IMR-90 (cell line): ENCODE data around the gene MT1E. TPM values are rescaled to one million over a fixed set of nuclear protein-coding genes. Genes with fewer than 3 reads are reported as not detected.

Experiments used
- ATAC-seq: fragments of 200-7000 bp; cut with Tn5 transposase; 2 replicates; pipeline ENCODE4 v1.9.1; 2020; ENCODE audit warnings: low read depth, mild to moderate bottlenecking, moderate library complexity
- BruUV-seq: library from RNA; stranded (reverse); fragments of 400-500 nt; replicated peaks from 2 replicates; lab custom pipeline; 2021; lab: Mats Ljungman, UMichigan
- CTCF ChIA-PET: fragments of 300-600 bp; formaldehyde crosslinking; extraction: SDS; loops from one replicate; lab custom pipeline; 2021; ENCODE audit warnings: antibody characterized with exemption; lab: Yijun Ruan, JAX
- POLR2A ChIA-PET: fragments of 300-600 bp; sonication (Branson Sonifier 250); formaldehyde crosslinking; loops from one replicate; lab custom pipeline; 2022; ENCODE audit warnings: antibody characterized with exemption; ENCODE audit not compliant: unreplicated experiment; lab: Charles Lee
- DNase-seq: peaks from one replicate; pipeline ENCODE4 v3.0.0; 2013
- H2AFZ ChIP-seq: replicated peaks from 2 replicates; pipeline ENCODE3; 2013; ENCODE audit warnings: low read length, mild to moderate bottlenecking; ENCODE audit not compliant: poor library complexity
- H2AK5ac ChIP-seq: 2 replicates; pipeline ENCODE4 v1.6.1; 2013; ENCODE audit warnings: low read depth, low read length, inconsistent platforms
- H2AK9ac ChIP-seq: replicated peaks from 2 replicates; pipeline ENCODE3; 2013; ENCODE audit warnings: mild to moderate bottlenecking, low read depth, low read length, moderate library complexity; ENCODE audit not compliant: poor library complexity
- H2BK120ac ChIP-seq: 2 replicates; pipeline ENCODE4 v1.6.1; 2013; ENCODE audit warnings: low read depth, low read length, inconsistent platforms
- H2BK15ac ChIP-seq: 3 replicates; pipeline ENCODE4 v1.6.1; 2013; ENCODE audit warnings: low read depth, low read length, inconsistent platforms
- H2BK20ac ChIP-seq: 2 replicates; pipeline ENCODE4 v1.6.1; 2013; ENCODE audit warnings: low read depth, mild to moderate bottlenecking, inconsistent platforms, low read length, moderate library complexity
- H2BK5ac ChIP-seq: 2 replicates; pipeline ENCODE4 v1.6.1; 2013; ENCODE audit warnings: mild to moderate bottlenecking, low read depth, low read length, inconsistent platforms; ENCODE audit not compliant: poor library complexity, severe bottlenecking
- H3K14ac ChIP-seq: replicated peaks from 2 replicates; pipeline ENCODE4 v1.6.1; 2013; ENCODE audit warnings: low read depth, low read length, inconsistent platforms
- H3K18ac ChIP-seq: 2 replicates; pipeline ENCODE4 v1.6.1; 2013; ENCODE audit warnings: low read depth, low read length, control low read depth
- H3K23ac ChIP-seq: 2 replicates; pipeline ENCODE4 v1.6.1; 2013; ENCODE audit warnings: low read depth, low read length, inconsistent platforms
- H3K27ac ChIP-seq: 2 replicates; pipeline ENCODE4 v1.5.1; 2013; ENCODE audit warnings: mild to moderate bottlenecking, control low read depth, low read length; ENCODE audit not compliant: insufficient read depth
- H3K27me3 ChIP-seq: 2 replicates; pipeline ENCODE4 v1.6.1; 2013; ENCODE audit warnings: low read length; ENCODE audit not compliant: control insufficient read depth, insufficient read depth
- H3K36me3 ChIP-seq: 2 replicates; pipeline ENCODE4 v1.6.1; 2013; ENCODE audit warnings: low read length, mixed read lengths; ENCODE audit not compliant: control insufficient read depth, insufficient read depth
- H3K4ac ChIP-seq: 2 replicates; pipeline ENCODE4 v1.6.1; 2013; ENCODE audit warnings: low read depth, low read length, inconsistent platforms
- H3K4me1 ChIP-seq: 2 replicates; pipeline ENCODE4 v1.6.1; 2013; ENCODE audit warnings: low read length, mixed read lengths; ENCODE audit not compliant: control insufficient read depth, insufficient read depth
- H3K4me2 ChIP-seq: 2 replicates; pipeline ENCODE4 v1.6.1; 2013; ENCODE audit warnings: low read depth, mild to moderate bottlenecking, control low read depth, low read length, moderate library complexity
- H3K4me3 ChIP-seq: 2 replicates; pipeline ENCODE4 v1.5.1; 2013; ENCODE audit warnings: low read depth, mild to moderate bottlenecking, control low read depth, low read length, moderate library complexity; ENCODE audit not compliant: insufficient read depth
- H3K56ac ChIP-seq: 2 replicates; pipeline ENCODE4 v1.6.1; 2013; ENCODE audit warnings: low read length, inconsistent platforms; ENCODE audit not compliant: insufficient read depth; ENCODE audit errors: extremely low read depth
- H3K79me1 ChIP-seq, 2 experiments: 2 replicates each; pipeline ENCODE4 v1.6.1; 2013; ENCODE audit warnings: low read length in 2 of 2, inconsistent platforms in 1 of 2, low read depth in 1 of 2
- H3K9ac ChIP-seq: 2 replicates; pipeline ENCODE4 v1.6.1; 2013; ENCODE audit warnings: low read depth, low read length, control low read depth
- H3K9me1 ChIP-seq: 2 replicates; pipeline ENCODE4 v1.6.1; 2013; ENCODE audit warnings: low read length, inconsistent platforms; ENCODE audit not compliant: insufficient read depth
- H3K9me3 ChIP-seq: 2 replicates; pipeline ENCODE4 v1.6.1; 2013; ENCODE audit warnings: low read length; ENCODE audit not compliant: control insufficient read depth, insufficient read depth
- H4K20me1 ChIP-seq: 2 replicates; pipeline ENCODE4 v1.6.1; 2013; ENCODE audit warnings: low read length, inconsistent platforms; ENCODE audit not compliant: insufficient read depth
- H4K5ac ChIP-seq: 2 replicates; pipeline ENCODE4 v1.6.1; 2013; ENCODE audit warnings: mild to moderate bottlenecking, low read depth, low read length, control low read depth
- H4K8ac ChIP-seq, 2 experiments: 2 replicates each; pipeline ENCODE4 v1.6.1; 2013; ENCODE audit warnings: low read depth in 2 of 2, low read length in 2 of 2, control low read depth in 1 of 2, inconsistent platforms in 1 of 2
- H4K91ac ChIP-seq: 2 replicates; pipeline ENCODE4 v1.6.1; 2013; ENCODE audit warnings: low read depth, low read length, inconsistent platforms; ENCODE audit not compliant: insufficient read depth
- BHLHE40 ChIP-seq: fragments of 150-350 bp; IDR thresholded peaks from 2 replicates; pipeline ENCODE4 v1.6.1; 2016; ENCODE audit warnings: mild to moderate bottlenecking, low read depth, low read length
- CEBPB ChIP-seq: IDR thresholded peaks from 2 replicates; pipeline ENCODE4 v1.6.1; 2012; ENCODE audit warnings: low read depth, low read length, improper control_type of control experiment
- CHD1 ChIP-seq: IDR thresholded peaks from 2 replicates; pipeline ENCODE4 v1.6.1; 2012; ENCODE audit warnings: low read depth, low read length, improper control_type of control experiment
- ELK1 ChIP-seq: fragments of 150-350 bp; IDR thresholded peaks from 2 replicates; pipeline ENCODE4 v1.6.1; 2016; ENCODE audit warnings: low read depth, mild to moderate bottlenecking, low read length, moderate library complexity, borderline replicate concordance
- FOS ChIP-seq: fragments of 150-350 bp; IDR thresholded peaks from 2 replicates; pipeline ENCODE4 v1.6.1; 2016; ENCODE audit warnings: low read depth, low read length
- MAFK ChIP-seq: IDR thresholded peaks from 2 replicates; pipeline ENCODE4 v1.6.1; 2012; ENCODE audit warnings: low read depth, low read length, improper control_type of control experiment
- MAZ ChIP-seq: IDR thresholded peaks from 2 replicates; pipeline ENCODE4 v1.6.1; 2012; ENCODE audit warnings: low read depth, mild to moderate bottlenecking, low read length, improper control_type of control experiment, moderate library complexity, borderline replicate concordance
- MXI1 ChIP-seq: IDR thresholded peaks from 2 replicates; pipeline ENCODE4 v1.6.1; 2012; ENCODE audit warnings: low read depth, mild to moderate bottlenecking, low read length, moderate library complexity, borderline replicate concordance
- NFE2L2 ChIP-seq: fragments of 150-350 bp; IDR thresholded peaks from 2 replicates; pipeline ENCODE4 v1.6.1; 2016; ENCODE audit warnings: low read depth, mild to moderate bottlenecking, low read length
- POLR2A ChIP-seq: IDR thresholded peaks from 2 replicates; pipeline ENCODE4 v1.6.1; 2012; ENCODE audit warnings: mild to moderate bottlenecking, low read depth, low read length
- RAD21 ChIP-seq: IDR thresholded peaks from 2 replicates; pipeline ENCODE4 v1.6.1; 2012; ENCODE audit warnings: low read length, improper control_type of control experiment
- RCOR1 ChIP-seq: IDR thresholded peaks from 2 replicates; pipeline ENCODE4 v1.6.1; 2012; ENCODE audit warnings: mild to moderate bottlenecking, low read length, improper control_type of control experiment; ENCODE audit not compliant: insufficient replicate concordance
- RFX5 ChIP-seq: IDR thresholded peaks from 2 replicates; pipeline ENCODE4 v1.8.0; 2012; ENCODE audit warnings: low read depth, mild to moderate bottlenecking, low read length, moderate library complexity
- USF2 ChIP-seq: fragments of 150-350 bp; IDR thresholded peaks from 2 replicates; pipeline ENCODE4 v1.6.1; 2017; ENCODE audit warnings: mild to moderate bottlenecking, antibody characterized with exemption, low read length, low read depth
- WGBS, 2 experiments: methylation state at CpG; one replicate each; pipeline versions ENCODE4 v1.1.5 to v1.1.7; 2013; ENCODE audit warnings: missing lambda C conversion rate in 2 of 2; ENCODE audit not compliant: insufficient read length in 1 of 2; ENCODE audit errors: extremely low coverage in 2 of 2; 5-methylcytosine and 5-hydroxymethylcytosine counted together
- dilution Hi-C: fragments of 300-500 bp; cut with HindIII; formaldehyde crosslinking; loops from one replicate; pipeline ENCODE4 v1.14.3; 2018; ENCODE audit warnings: low sequenced_read_pairs; ENCODE audit not compliant: unreplicated experiment
- in situ Hi-C: fragments of 300-500 bp; cut with MboI; formaldehyde crosslinking; loops from 3 replicates; pipeline ENCODE4 v1.14.3; 2019; ENCODE audit warnings: low sequenced_read_pairs, inconsistent platforms, mixed read lengths
- intact Hi-C: fragments of 100-400 bp; cut with micrococcal nuclease; formaldehyde crosslinking; loops from 2 replicates; pipeline ENCODE4 v1.10.0; 2022
- polyA plus RNA-seq, 3 experiments: library from polyadenylated mRNA; depleted of rRNA; stranded (reverse); fragments of >200 nt; gene quantifications; 2 replicates each; pipeline ENCODE4 v1.2.3, GENCODE V29; 2012; ENCODE audit warnings: low replicate concordance in 1 of 3
- total RNA-seq: library from RNA; depleted of rRNA; stranded (reverse); fragments of >200 nt; gene quantifications from 2 replicates; pipeline ENCODE4 v1.2.3, GENCODE V29; 2012
- TF ChIP-seq, protein P1 (sequence below): conservative IDR thresholded peaks from 2 replicates; pipeline ENCODE4 v1.5.1; 2012; ENCODE audit warnings: mild to moderate bottlenecking, low read depth, low read length, improper control_type of control experiment

MT1E gene
- total and polyA plus RNA-seq, 2 of the 4 experiments (the other 2 are of a cell fraction), result 137 to 821 TPM

DNA sequence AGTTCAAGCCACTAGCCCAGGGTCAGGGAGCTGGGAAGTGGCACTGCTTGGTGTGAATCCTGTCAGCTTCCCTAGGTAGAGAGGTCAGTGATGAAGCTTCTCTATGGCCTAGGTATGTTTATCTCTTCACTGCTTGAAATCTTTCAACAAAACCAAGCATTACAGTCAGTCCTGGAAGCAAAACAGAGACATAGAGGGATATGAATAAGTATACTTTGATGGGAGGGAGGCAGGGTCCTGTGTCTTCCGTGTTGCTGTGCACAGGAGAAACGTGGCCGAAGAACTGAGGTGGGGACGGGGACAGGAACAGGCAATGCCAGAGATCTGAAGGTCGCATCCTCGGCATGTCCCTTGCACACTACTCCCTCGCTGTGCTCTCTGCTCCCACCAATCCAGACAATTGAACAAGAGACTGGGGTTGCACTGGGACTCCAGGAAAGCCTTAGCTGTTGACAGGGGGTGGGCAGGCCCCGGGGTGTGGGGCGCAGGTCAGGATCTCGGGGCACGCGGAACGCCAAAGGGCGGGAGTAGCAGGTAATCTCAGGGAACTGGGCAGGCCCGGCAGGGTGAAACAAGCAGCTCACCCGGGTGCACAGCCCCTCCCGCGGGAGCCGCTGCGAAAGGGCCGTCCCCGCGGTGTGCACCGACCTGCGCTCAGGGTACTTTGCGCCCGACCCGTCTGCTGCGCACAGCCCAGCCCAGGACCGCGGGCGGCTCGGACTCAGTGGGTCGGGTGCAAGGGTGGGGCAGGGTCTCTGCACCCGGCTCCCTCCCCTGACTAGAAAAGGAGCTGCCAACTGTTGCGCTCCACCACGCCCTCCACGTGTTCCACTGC lies 43.6 kb downstream of the MT1E start, which contains the start of gene MT1H:
TSS of gene MT1H (plus strand) at position 810 of the 835 bp plus-strand sequence. CDS start 71 bp downstream, outside the sequence.
- Histone ChIP-seq H3K56ac (no peak within 1 kb of the TSS), H4K91ac (no peak within 1 kb of the TSS), H3K4me3 (no peak within 1 kb of the TSS), H2BK15ac (no peak within 1 kb of the TSS), H4K20me1 (peaks cover 4% of the 10 kb centered on the region; the same call in 1 of the 2 replicates), H3K9ac (no peak within 1 kb of the TSS), H3K9me3 (no peaks in the 10 kb centered on the region), H2AK5ac (no peak within 1 kb of the TSS; the same call in 1 of the 2 replicates), H3K27me3 (peaks cover 60% of the 10 kb centered on the region), H3K4me2 (no peak within 1 kb of the TSS), H4K5ac (no peak within 1 kb of the TSS), H3K27ac (no peak within 1 kb of the TSS), H2BK20ac (no peak within 1 kb of the TSS), H3K18ac (no peak within 1 kb of the TSS), H3K79me1 (no peaks in the 10 kb centered on the region), H3K4me1 (peaks cover 13% of the 10 kb centered on the region), H4K8ac (no peak within 1 kb of the TSS), H3K14ac (no peak within 1 kb of the TSS), H2BK5ac (no peak within 1 kb of the TSS), H2AFZ (no peak within 1 kb of the TSS), H3K36me3 (no peaks in the 10 kb centered on the region), H2BK120ac (no peak within 1 kb of the TSS), H2AK9ac (no peak within 1 kb of the TSS), H3K23ac (no peak within 1 kb of the TSS), H3K4ac (no peak within 1 kb of the TSS), H3K9me1 (peaks cover 5% of the 10 kb centered on the region)
- POLR2A ChIA-PET, result no interaction called here
- no peak for DNase-seq
- intact Hi-C loops, result no loop called here
- no TSS peak for BruUV-seq
- CTCF ChIA-PET, result no interaction called here
- no peak for ATAC-seq
- dilution Hi-C loops, result no loop called here
- WGBS, 2 experiments, result 28% methylated on average over 28 of the region's 38 CpGs; no CpG with 5 or more reads in 1 of the 2 experiments
- in situ Hi-C loops, result no loop called here
- TF ChIP-seq NFE2L2 (no peak), POLR2A (no peak), MXI1 (no peak), USF2 (no peak), RCOR1 (no peak), CEBPB (no peak), MAZ (no peak), FOS (no peak), RFX5 (no peak), BHLHE40 (no peak), RAD21 (no peak), CHD1 (no peak), ELK1 (no peak), MAFK (no peak)
- TF ChIP-seq, protein P1, sequence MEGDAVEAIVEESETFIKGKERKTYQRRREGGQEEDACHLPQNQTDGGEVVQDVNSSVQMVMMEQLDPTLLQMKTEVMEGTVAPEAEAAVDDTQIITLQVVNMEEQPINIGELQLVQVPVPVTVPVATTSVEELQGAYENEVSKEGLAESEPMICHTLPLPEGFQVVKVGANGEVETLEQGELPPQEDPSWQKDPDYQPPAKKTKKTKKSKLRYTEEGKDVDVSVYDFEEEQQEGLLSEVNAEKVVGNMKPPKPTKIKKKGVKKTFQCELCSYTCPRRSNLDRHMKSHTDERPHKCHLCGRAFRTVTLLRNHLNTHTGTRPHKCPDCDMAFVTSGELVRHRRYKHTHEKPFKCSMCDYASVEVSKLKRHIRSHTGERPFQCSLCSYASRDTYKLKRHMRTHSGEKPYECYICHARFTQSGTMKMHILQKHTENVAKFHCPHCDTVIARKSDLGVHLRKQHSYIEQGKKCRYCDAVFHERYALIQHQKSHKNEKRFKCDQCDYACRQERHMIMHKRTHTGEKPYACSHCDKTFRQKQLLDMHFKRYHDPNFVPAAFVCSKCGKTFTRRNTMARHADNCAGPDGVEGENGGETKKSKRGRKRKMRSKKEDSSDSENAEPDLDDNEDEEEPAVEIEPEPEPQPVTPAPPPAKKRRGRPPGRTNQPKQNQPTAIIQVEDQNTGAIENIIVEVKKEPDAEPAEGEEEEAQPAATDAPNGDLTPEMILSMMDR, result no peak
